GM21529 (cell line): ENCODE data around the gene COMMD7.
A peak's percentile ranks its signal among the peaks of the same experiment; 100 is the strongest.
"Not testable (repeated sequence)": the region's sequence is repeated elsewhere in the genome, so short reads cannot be mapped to it uniquely, and the experiment has no call there.

Experiments
- ATAC-seq: cut with Tn5 transposase; IDR thresholded peaks from one replicate; pipeline ENCODE4 v1.9.1; 2021; ENCODE audit not compliant: unreplicated experiment

Gene COMMD7

DNA sequence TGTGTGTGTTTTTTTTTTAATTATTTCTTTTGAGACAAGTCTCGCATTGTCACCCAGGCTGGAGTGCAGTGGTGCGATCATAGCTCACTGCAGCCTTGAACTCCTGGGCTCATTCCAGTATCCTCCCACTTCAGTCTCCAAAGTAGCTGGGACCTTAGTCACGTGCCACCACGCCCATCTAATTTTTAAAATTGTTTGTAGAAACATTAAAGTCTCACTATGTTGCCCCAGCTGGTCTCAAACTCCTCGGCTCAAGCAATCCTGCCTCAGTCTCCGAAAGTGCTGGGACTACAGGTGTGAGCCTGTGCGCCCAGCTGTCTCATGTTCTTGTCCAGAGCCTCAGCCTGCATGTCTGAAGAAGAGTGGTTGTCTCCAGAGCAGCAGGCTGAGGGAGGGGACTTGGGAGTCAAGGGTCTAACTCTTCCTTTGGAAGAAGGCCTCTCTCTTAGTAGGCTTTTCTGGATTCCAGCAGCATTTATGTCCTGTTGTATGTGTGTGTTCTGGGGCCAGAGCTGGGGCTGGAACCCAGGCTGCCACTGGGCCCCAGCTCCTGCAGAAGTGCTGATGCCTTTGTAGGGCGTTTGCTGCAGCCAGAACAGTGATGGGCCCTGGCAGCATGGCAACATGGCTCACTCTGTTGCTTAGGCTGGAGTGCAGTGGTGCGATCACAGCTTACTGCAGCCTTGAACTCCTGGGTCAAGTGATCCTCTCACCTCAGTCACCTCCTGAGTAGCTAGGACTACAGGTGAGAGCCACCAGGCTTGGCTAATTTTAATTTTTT, 24.3 kb upstream of the COMMD7 start:
- ATAC-seq = no peak

- not testable (repeated sequence) for ATAC-seq
Measured at GRCh38 chr20:32765230-32765875, 22.1 kb upstream of the COMMD7 start.

DNA sequence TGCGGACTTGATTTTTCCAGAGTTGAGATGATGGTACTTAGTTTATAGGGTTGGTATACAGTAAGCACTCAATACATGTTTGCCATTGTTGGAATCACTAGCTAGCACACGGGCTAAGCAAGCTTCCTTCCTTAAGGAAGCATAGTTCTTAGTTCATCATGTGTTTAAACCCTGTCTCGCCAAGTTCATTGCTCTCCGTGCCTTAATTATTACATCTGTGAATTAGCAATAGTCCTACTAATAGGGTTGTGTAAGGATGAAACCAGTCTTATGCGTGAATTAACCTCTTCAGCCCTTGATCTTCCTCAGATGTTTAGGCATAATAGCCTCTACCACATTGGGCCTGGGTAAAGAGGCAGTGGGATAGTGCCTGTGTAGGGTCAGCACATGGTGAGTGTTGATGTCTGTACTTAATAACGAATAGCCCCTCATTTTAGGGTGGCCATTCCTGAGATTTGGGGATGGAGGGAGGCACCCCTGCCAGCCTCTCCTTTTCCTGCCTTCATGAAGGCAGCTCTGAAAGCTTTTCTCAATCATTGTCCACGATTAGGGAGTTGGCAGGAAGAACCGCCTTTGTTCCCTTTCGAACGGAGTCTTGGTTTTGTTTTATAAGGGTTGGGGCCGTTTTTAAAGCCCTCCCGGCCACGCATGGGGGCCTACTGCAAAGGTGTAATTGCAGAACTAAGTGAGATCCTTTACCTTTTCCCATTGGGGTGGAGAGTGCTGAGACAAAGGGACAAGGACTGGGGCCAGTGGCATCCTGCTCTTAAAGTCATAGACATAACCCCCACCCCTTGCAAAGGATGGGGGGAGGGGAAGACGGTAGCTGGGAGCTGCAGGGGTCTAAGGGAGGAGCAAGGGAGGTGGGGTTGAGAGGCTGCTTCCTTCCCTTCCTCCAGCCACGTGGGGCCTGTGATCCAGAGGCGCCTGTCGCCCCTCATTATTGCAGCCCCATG, 21.0 kb upstream of the COMMD7 start:
- ATAC-seq = no peak

GRCh38 chr20:32763202-32764004, 20.1 kb upstream of the COMMD7 start:
- ATAC-seq = no peak

GRCh38 chr20:32762754-32763201, 19.5 kb upstream of the COMMD7 start:
- peak; percentile 13 for ATAC-seq

GRCh38 chr20:32761831-32762753, 18.8 kb upstream of the COMMD7 start, which contains the start of gene DNMT3B:
Gene DNMT3B (plus strand): TSS chr20:32762385. CDS start chr20:32780324, 17,939 bp downstream.
- peak; percentile 63 for ATAC-seq

GRCh38 chr20:32761417-32761830, 18.2 kb upstream of the COMMD7 start:
- ATAC-seq = no peak

GRCh38 chr20:32756156-32756555, 12.9 kb upstream of the COMMD7 start:
- ATAC-seq = no peak

- ATAC-seq = no peak
Measured at GRCh38 chr20:32753731-32754130, 10.5 kb upstream of the COMMD7 start.

DNA sequence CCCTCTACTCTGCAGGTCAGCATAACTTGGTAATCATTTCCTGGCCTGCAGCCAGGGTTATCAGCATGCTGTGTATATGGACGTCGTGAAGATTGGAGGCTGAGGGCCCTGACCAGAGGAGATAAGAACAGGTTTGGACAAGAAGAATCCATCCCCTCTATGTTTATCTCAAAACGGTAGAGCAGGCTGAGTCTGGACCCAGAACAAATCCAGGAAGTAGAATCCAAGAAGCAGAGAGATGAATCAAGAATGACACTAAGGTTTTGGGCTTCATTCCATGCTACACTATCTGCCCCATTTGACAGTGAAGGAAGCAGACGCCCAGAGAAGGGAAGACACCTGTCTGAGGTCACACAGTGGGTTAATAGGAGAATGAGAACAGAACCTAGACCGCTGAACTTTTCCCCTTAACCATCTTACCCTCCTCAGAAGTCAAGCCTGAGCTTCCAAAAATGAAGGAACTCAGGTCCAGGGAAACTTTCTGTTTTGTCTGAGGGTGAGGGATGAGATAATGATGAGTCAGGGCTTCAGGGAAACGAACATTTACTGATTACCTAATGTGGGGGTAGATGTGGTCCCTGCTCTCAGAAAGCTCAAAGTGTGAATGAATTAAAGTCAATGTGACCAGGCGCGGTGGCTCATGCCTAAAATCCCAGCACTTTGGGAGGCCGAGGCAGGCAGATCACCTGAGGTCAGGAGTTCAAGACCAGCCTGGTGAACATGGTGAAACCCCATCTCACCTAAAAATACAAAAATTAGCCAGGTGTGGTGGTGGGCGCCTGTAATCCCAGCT, 9.4 kb upstream of the COMMD7 start:
- no peak for ATAC-seq

- ATAC-seq = no peak
Measured at GRCh38 chr20:32751702-32752457, 8.6 kb upstream of the COMMD7 start.

DNA sequence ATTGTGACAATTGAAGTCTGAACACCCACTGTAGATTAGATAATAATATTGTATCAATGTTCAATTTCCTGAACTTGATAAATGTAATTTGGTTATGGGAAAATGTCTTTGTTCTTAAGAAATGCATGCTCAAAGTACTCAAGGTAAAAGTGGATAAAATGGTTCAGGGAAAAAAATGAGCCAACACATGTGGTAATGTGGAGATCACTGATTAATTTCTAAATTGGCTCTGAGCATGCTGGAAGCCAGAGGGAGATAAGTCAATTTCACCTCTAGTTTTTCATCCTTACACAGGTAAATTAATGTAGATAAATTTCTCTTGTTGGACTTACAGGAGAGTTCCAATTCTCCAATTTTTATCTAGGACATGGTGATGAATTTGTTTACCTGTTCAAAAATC, 8.0 kb upstream of the COMMD7 start:
- no peak for ATAC-seq

DNA sequence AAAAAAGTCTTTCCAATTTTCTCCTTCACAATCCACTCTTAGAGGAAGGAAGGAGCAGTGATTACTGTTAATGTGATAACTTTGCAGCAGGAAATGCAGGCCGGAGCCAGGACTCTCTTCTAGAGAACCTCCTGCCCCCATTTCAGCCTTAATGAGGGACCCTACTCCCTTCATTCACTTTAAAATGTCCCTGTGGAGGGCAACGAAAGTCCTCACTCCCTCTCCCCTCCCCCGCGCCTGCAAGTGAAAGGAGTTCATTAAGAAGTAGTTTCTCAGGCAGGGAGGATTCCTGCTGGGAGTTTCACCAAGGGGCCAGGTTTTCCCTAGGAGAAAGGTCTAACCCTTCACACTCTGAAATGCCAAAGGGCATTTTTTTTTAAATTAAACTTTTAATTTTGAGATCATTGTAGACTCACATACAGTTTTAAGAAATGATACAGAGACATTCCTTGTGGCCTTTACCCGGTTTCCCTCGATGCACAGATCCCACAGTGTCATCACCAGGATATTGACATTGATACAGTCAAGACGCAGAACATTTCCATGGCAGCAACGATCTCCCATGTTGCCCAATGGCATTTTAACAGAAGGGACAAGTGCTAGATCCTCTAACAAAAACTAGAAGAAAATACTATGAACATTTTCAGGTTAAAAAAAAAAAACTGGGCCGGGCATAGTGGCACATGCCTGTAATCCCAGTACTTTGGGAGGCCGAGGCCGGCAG, 6.8 kb upstream of the COMMD7 start:
- no peak for ATAC-seq

DNA sequence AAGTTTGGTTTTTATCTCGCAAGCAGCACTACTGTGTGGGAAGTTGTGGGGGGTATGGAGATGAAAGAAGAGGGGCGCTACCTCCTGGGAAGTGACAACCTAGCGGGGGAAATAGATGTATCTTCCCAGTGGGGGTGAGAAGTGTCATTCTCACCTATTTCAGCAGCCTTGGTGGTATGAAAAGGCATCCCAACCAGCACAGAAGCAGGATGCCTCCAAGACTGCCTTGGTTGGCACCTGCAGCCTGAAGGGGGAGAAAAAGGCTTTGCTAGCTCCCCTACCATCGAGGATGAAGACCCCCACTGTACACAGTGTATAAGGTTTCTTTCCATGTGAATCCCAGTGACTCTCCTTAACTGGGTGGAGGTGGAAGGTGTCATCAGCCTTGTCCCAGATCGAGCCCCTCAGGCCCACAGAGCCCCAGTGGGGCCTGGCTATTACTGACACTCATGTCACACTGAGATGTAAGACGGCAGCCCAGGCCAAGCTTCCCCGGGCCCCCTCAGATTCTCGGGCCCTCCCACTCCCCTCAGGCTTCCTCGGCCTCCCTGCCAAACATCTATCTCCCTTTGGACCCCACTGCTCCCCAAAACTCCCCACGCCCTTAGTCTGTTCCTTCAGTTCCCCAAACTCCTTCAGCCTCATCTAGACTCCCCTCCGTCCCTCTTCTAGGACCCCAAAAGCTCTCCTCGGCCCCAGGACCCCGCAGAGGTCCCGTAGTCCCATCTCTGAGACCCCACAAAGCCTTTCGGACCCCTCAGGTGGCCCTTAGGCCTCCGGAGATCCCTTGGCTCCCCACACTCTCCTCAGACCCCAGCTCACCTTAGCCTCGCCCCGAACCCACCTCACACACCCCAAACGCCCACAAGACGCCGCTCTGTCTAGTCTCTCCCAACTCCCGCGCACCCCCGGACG, 688 bp downstream of the COMMD7 start:
- no peak for ATAC-seq

- ATAC-seq = no peak
Measured at GRCh38 chr20:32741151-32741550, 2.1 kb downstream of the COMMD7 start.
